CD14-positive monocyte (primary cell): ENCODE measurements around the gene FLAD1. TPM values are rescaled to one million over a fixed set of nuclear protein-coding genes. Genes with fewer than 3 reads are reported as not detected.

ENCODE experiments used
- DNase-seq, 3 donors: peaks; one replicate each; pipeline ENCODE4 v3.0.0-alpha.2; 2011 to 2022
- H2AFZ ChIP-seq: 2 replicates; pipeline ENCODE4 v1.6.0; 2012; ENCODE audit warnings: mild to moderate bottlenecking, low read depth, low read length, inconsistent platforms; ENCODE audit not compliant: insufficient read depth, poor library complexity, severe bottlenecking
- H3K27ac ChIP-seq, 2 donors: 1 replicate in 1 of 2; 2 replicates in 1 of 2; pipeline ENCODE4 v1.5.1; 2012 to 2013; ENCODE audit warnings: low read length in 2 of 2, control low read depth in 1 of 2, inconsistent platforms in 1 of 2, low read depth in 1 of 2, mild to moderate bottlenecking in 1 of 2
- H3K27me3 ChIP-seq, 2 donors: one replicate each; pipeline versions ENCODE4 v1.6.0 to v1.6.1; 2011 to 2013; ENCODE audit warnings: low read length in 2 of 2; ENCODE audit not compliant: control insufficient read depth in 2 of 2, insufficient read depth in 2 of 2
- H3K36me3 ChIP-seq, 2 donors: replicated peaks in 1 of 2; 1 replicate in 1 of 2; 2 replicates in 1 of 2; pipeline versions ENCODE4 v1.5.1 to v1.6.1; 2012 to 2013; ENCODE audit warnings: low read length in 2 of 2, control low read depth in 1 of 2, inconsistent platforms in 1 of 2, mild to moderate bottlenecking in 1 of 2; ENCODE audit not compliant: insufficient read depth in 2 of 2, control insufficient read depth in 1 of 2
- H3K4me1 ChIP-seq, 2 donors: 1 replicate in 1 of 2; 2 replicates in 1 of 2; pipeline versions ENCODE4 v1.5.1 to v1.6.1; 2012 to 2013; ENCODE audit warnings: low read length in 2 of 2, control low read depth in 1 of 2, inconsistent platforms in 1 of 2, mild to moderate bottlenecking in 1 of 2, moderate library complexity in 1 of 2; ENCODE audit not compliant: insufficient read depth in 2 of 2, control insufficient read depth in 1 of 2
- H3K4me2 ChIP-seq: replicated peaks from 2 replicates; pipeline ENCODE3; 2012; ENCODE audit warnings: low read length, moderate library complexity, mild to moderate bottlenecking; ENCODE audit not compliant: poor library complexity, severe bottlenecking; ENCODE audit errors: extremely low read depth
- H3K4me3 ChIP-seq, 3 experiments: fragments of 200-600 bp in 1 of 3; sonication (generic) in 1 of 3; replicated peaks in 1 of 3; 1 replicate in 2 of 3; 2 replicates in 1 of 3; pipeline ENCODE4 v1.5.1; 2011 to 2013; ENCODE audit warnings: low read length in 3 of 3, mild to moderate bottlenecking in 3 of 3, control low read depth in 2 of 3, low read depth in 2 of 3, inconsistent platforms in 1 of 3, moderate library complexity in 1 of 3
- H3K79me2 ChIP-seq: 2 replicates; pipeline ENCODE4 v1.6.0; 2012; ENCODE audit warnings: mild to moderate bottlenecking, control low read depth, inconsistent platforms, low read length, moderate library complexity; ENCODE audit not compliant: insufficient read depth
- H3K9ac ChIP-seq: 2 replicates; pipeline ENCODE4 v1.6.0; 2017; ENCODE audit warnings: low read length, mild to moderate bottlenecking; ENCODE audit not compliant: insufficient read depth, poor library complexity, severe bottlenecking
- H3K9me3 ChIP-seq, 2 donors: replicated peaks in 1 of 2; 1 replicate in 1 of 2; 2 replicates in 1 of 2; pipeline versions ENCODE4 v1.5.1 to v1.6.1; 2012 to 2013; ENCODE audit warnings: low read length in 2 of 2, control low read depth in 1 of 2; ENCODE audit not compliant: control insufficient read depth in 1 of 2, insufficient read depth in 1 of 2
- H4K20me1 ChIP-seq: 2 replicates; pipeline ENCODE4 v1.6.0; 2012; ENCODE audit warnings: mild to moderate bottlenecking, low read length, control low read depth, moderate library complexity; ENCODE audit not compliant: insufficient read depth
- H3K27ac Mint-ChIP-seq, 7 donors: one replicate each; pipeline ENCODE4 v1.8.0; 2020; ENCODE audit warnings: mild to moderate bottlenecking in 7 of 7, mixed read lengths in 7 of 7, moderate library complexity in 6 of 7, inconsistent platforms in 2 of 7
- H3K27me3 Mint-ChIP-seq, 3 donors: one replicate each; pipeline ENCODE4 v1.8.0; 2021 to 2022; ENCODE audit warnings: low read depth in 3 of 3, mild to moderate bottlenecking in 3 of 3, mixed read lengths in 3 of 3, moderate library complexity in 3 of 3, inconsistent platforms in 1 of 3
- H3K36me3 Mint-ChIP-seq, 2 donors: one replicate each; pipeline ENCODE4 v1.8.0; 2020; ENCODE audit warnings: mixed read lengths in 2 of 2, inconsistent platforms in 1 of 2, mild to moderate bottlenecking in 1 of 2
- H3K4me1 Mint-ChIP-seq: one replicate; pipeline ENCODE4 v1.8.0; 2020; ENCODE audit warnings: mild to moderate bottlenecking, mixed read lengths
- H3K4me3 Mint-ChIP-seq, 2 donors: one replicate each; pipeline ENCODE4 v1.8.0; 2020; ENCODE audit warnings: mild to moderate bottlenecking in 2 of 2, mixed read lengths in 2 of 2, moderate library complexity in 1 of 2
- H3K9me3 Mint-ChIP-seq, 7 donors: one replicate each; pipeline ENCODE4 v1.8.0; 2020 to 2022; ENCODE audit warnings: mixed read lengths in 7 of 7, mild to moderate bottlenecking in 6 of 7, moderate library complexity in 6 of 7, inconsistent platforms in 2 of 7
- CTCF ChIP-seq: fragments of 200-600 bp; IDR thresholded peaks from one replicate; pipeline ENCODE4 v1.8.0; 2022; ENCODE audit warnings: antibody characterized with exemption, mild to moderate bottlenecking
- WGBS: methylation state at CpG from one replicate; pipeline ENCODE4 v1.1.5; 2013; ENCODE audit warnings: missing lambda C conversion rate; ENCODE audit not compliant: insufficient coverage; 5-methylcytosine and 5-hydroxymethylcytosine counted together
- intact Hi-C, 2 donors: fragments of 100-400 bp; cut with micrococcal nuclease; formaldehyde crosslinking; loops; one replicate each; pipeline versions ENCODE4 v1.15.0 to v1.15.1; 2023
- polyA plus RNA-seq, 3 donors: library from polyadenylated mRNA; depleted of rRNA in 1 of 3; unstranded in 2 of 3; stranded (reverse) in 1 of 3; fragments of 300-500 nt in 2 of 3; fragments of >200 nt in 1 of 3; fragmentation: Illumina TruSeq in 2 of 3; gene quantifications; 1 replicate in 2 of 3; 2 replicates in 1 of 3; pipeline ENCODE4 v1.2.3, GENCODE V29; 2012 to 2021

The FLAD1 gene
- polyA plus RNA-seq, 3 donors = 31.5 to 41.6 (median 35.1) TPM

- Histone ChIP-seq H3K4me1 (peaks cover 26 to 28% of the 10 kb centered on the region in 2 donors), H3K79me2 (no peaks in the 10 kb centered on the region), H2AFZ (no peak overlapping the region), H3K4me3 (no peak overlapping the region), H3K9ac (no peak overlapping the region), H3K27me3 (no peaks in the 10 kb centered on the region), H4K20me1 (no peaks in the 10 kb centered on the region), H3K36me3 (no peaks in the 10 kb centered on the region), H3K27ac (no peak overlapping the region), H3K9me3 (no peaks in the 10 kb centered on the region), H3K4me2 (no peak overlapping the region)
- Mint-ChIP-seq H3K27ac (no peak overlapping the region), H3K4me3 (no peak overlapping the region), H3K4me1 (peaks cover 31% of the 10 kb centered on the region), H3K9me3 (peaks cover 0 to 3% (median 0%) of the 10 kb centered on the region in 7 donors), H3K36me3 (no peaks in the 10 kb centered on the region), H3K27me3 (peaks cover 10 to 20% (median 12%) of the 10 kb centered on the region in 3 donors)
- intact Hi-C loops = no loop called here
- TF ChIP-seq CTCF = no peak
- DNase-seq = no peak
- WGBS = 95% methylated on average over 2 of the region's 3 CpGs
Measured at GRCh38 chr1:155037043-155037442, 53.9 kb downstream of the FLAD1 start.

GRCh38 chr1:155037851-155038441, 54.8 kb downstream of the FLAD1 start:
- Histone ChIP-seq H3K9ac (no peak overlapping the region), H3K36me3 (no peaks in the 10 kb centered on the region), H3K79me2 (no peaks in the 10 kb centered on the region), H3K4me1 (peaks cover 26 to 28% of the 10 kb centered on the region in 2 donors), H3K27me3 (no peaks in the 10 kb centered on the region), H3K4me3 (no peak overlapping the region), H3K9me3 (no peaks in the 10 kb centered on the region), H3K27ac (no peak overlapping the region), H2AFZ (no peak overlapping the region), H3K4me2 (no peak overlapping the region), H4K20me1 (no peaks in the 10 kb centered on the region)
- Mint-ChIP-seq H3K4me3 (peak overlapping the region in 1 of 2 donors; percentile 14), H3K36me3 (no peaks in the 10 kb centered on the region), H3K27me3 (peaks cover 10 to 20% (median 12%) of the 10 kb centered on the region in 3 donors), H3K27ac (peak overlapping the region in 1 of 7 donors; percentile 50), H3K4me1 (peaks cover 31% of the 10 kb centered on the region), H3K9me3 (peaks cover 0 to 3% (median 0%) of the 10 kb centered on the region in 7 donors)
- intact Hi-C loops = no loop called here
- DNase-seq = no peak
- 98% methylated on average over 5 of the region's 6 CpGs for WGBS
- no peak for TF ChIP-seq CTCF
